Upper lobe of right lung (tissue), 1 donor: Measurements from ENCODE around the gene HIGD1A. TPM values are rescaled to one million over a fixed set of nuclear protein-coding genes. Genes with fewer than 3 reads are reported as not detected.

ENCODE experiments used
- ATAC-seq: fragments of 200-7000 bp; cut with Tn5 transposase; one replicate; pipeline ENCODE4 v1.9.1; 2020; ENCODE audit warnings: mild to moderate bottlenecking, moderate library complexity
- DNase-seq: peaks from one replicate; pipeline ENCODE4 v3.0.0-alpha.2; 2020
- H3K27ac ChIP-seq: fragments of 200-600 bp; one replicate; pipeline ENCODE4 v1.8.0; 2022
- H3K27me3 ChIP-seq: fragments of 200-600 bp; one replicate; pipeline ENCODE4 v1.8.0; 2022; ENCODE audit warnings: mild to moderate bottlenecking
- H3K36me3 ChIP-seq: fragments of 200-600 bp; one replicate; pipeline ENCODE4 v1.8.0; 2022
- H3K4me1 ChIP-seq: fragments of 200-600 bp; one replicate; pipeline ENCODE4 v1.8.0; 2022
- H3K4me3 ChIP-seq: fragments of 200-600 bp; one replicate; pipeline ENCODE4 v1.8.0; 2022; ENCODE audit warnings: mild to moderate bottlenecking
- H3K9me3 ChIP-seq: fragments of 200-600 bp; one replicate; pipeline ENCODE4 v1.8.0; 2022
- intact Hi-C: fragments of 100-400 bp; cut with DNase I; formaldehyde crosslinking; loops from one replicate; pipeline ENCODE4 v1.11.0; 2022
- total RNA-seq: library from RNA; stranded (reverse); fragmentation: NEBNext Ultra II Directional; extraction: Animal tissue kit (Norgen Biotek cat#: 25700); gene quantifications from one replicate; pipeline ENCODE4 v1.2.1, GENCODE V29; 2021
- TF ChIP-seq, protein P1 (sequence below): fragments of 200-600 bp; IDR thresholded peaks from one replicate; pipeline ENCODE4 v1.8.0; 2022; ENCODE audit warnings: antibody characterized with exemption
- donor health status: DM: no; HTN: yes; CAD: no; lungs with severe emphysema.

HIGD1A gene
- total RNA-seq, 1 donor from 2014 or later, result 79.7 TPM

DNA sequence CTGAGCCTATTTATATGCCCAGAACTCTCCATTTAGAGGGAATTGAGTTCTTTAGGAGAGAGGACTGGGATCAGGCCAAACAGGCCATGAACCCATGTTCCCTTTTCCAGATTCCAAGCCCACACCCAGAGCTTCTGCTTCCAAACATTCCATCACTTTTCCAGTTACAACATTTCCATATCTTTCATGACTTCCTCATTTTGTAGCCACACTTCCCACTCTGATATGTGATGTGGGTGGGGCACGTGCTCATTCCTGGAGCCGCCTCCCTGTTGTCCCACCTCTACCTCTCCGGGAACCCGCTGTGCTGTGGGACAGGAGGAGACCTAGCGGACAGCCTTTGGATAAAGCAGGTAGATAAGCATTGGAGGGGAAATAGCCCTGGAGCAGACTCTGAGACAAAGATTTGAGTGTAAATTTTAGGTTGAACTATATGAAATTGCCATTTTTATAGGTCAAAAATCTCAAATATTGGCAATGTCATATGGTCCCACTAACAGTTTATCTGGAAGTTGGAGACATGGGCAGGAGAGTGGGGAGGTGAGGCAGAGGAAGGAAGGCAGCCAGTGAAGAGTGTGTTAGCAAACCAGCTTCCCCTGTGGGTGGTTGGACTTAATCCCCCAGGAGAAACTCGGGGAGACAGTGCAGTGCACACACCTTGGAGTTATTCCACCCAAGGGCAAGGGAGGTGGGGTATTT is 39.6 kb upstream of the HIGD1A start:
- intact Hi-C loops, result no loop called here
- H3K36me3 ChIP-seq, result no peaks in the 10 kb centered on the region
- DNase-seq (no peak), ATAC-seq (peak; percentile 9)
- peak overlapping the region; percentile 71 for H3K27ac ChIP-seq
- peaks cover 34% of the 10 kb centered on the region for H3K4me1 ChIP-seq
- H3K4me3 ChIP-seq, result no peak overlapping the region
- TF ChIP-seq, protein P1, sequence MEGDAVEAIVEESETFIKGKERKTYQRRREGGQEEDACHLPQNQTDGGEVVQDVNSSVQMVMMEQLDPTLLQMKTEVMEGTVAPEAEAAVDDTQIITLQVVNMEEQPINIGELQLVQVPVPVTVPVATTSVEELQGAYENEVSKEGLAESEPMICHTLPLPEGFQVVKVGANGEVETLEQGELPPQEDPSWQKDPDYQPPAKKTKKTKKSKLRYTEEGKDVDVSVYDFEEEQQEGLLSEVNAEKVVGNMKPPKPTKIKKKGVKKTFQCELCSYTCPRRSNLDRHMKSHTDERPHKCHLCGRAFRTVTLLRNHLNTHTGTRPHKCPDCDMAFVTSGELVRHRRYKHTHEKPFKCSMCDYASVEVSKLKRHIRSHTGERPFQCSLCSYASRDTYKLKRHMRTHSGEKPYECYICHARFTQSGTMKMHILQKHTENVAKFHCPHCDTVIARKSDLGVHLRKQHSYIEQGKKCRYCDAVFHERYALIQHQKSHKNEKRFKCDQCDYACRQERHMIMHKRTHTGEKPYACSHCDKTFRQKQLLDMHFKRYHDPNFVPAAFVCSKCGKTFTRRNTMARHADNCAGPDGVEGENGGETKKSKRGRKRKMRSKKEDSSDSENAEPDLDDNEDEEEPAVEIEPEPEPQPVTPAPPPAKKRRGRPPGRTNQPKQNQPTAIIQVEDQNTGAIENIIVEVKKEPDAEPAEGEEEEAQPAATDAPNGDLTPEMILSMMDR, result no peak
- no peaks in the 10 kb centered on the region for H3K9me3 ChIP-seq
- H3K27me3 ChIP-seq, result no peaks in the 10 kb centered on the region

DNA sequence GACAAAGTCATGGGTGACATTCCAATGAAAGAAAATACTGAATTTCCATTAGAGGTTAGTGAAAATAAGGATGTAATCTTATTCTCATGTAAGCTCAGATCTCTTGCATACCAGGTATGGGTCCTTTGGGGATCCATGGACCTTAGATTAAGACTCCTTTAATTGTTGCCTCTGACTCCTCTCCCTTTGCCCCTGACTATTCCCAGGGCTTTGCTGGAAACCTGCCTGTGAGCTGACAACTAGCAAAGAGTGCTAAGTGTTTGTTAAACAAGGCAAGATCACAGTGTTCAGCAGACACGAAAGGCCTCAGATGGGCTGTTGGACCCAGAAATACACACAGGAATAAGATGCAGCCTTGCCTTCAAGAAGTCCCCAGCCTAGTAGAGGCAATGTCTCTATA is 37.0 kb upstream of the HIGD1A start:
- no peaks in the 10 kb centered on the region for H3K27me3 ChIP-seq
- DNase-seq (no peak), ATAC-seq (no peak)
- H3K9me3 ChIP-seq, result no peaks in the 10 kb centered on the region
- TF ChIP-seq, protein P1, result no peak
- intact Hi-C loops, result no loop called here
- H3K4me1 ChIP-seq, result peaks cover 20% of the 10 kb centered on the region
- no peak overlapping the region for H3K27ac ChIP-seq
- H3K36me3 ChIP-seq, result no peaks in the 10 kb centered on the region
- no peak overlapping the region for H3K4me3 ChIP-seq

DNA sequence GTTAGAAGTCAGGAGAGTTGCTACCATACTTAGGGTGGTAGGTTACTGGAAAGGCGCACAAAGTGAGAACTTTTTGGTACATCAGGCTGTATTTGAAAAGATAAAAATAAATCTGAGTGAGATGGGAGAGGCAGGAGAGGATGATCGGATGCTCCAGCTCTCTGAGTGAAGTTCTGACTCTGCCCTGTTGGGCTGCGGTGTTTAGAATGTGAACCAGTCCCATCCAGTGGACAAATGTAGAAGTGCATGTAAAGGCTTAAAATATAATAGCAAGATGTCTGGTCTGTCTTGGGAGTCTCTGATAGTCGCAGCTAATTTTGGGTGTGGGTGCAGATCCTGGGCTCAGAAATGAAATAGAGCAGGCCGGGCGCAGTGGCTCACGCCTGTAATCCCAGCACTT is 35.3 kb upstream of the HIGD1A start:
- TF ChIP-seq, protein P1, result peak; percentile 67
- Histone ChIP-seq H3K4me1 (peaks cover 12% of the 10 kb centered on the region), H3K36me3 (no peaks in the 10 kb centered on the region), H3K27me3 (no peaks in the 10 kb centered on the region), H3K9me3 (no peaks in the 10 kb centered on the region), H3K27ac (no peak overlapping the region), H3K4me3 (no peak overlapping the region)
- intact Hi-C loops, result no loop called here
- peak; percentile 89 for ATAC-seq
- DNase-seq, result no peak

DNA sequence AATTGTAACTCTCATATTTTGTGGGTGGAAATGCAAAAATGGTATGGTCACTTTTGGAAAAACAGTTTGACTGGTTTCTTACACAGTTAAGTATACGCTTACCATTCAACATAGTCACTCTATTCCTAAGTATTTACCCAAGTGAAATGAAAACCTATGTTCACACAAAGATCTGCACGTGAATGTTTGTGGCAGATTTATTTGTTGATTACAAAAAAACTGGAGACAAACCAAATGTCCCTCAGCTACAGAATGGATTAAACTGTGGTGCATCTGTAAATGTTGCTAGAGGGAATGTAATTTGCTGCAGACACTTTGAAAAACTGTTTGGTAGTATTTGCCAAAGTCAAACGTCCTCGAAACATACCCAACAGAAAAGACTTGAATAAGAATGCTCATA is 34.3 kb upstream of the HIGD1A start:
- ATAC-seq (no peak), DNase-seq (no peak)
- Histone ChIP-seq H3K9me3 (no peaks in the 10 kb centered on the region), H3K4me3 (no peak overlapping the region), H3K27ac (no peak overlapping the region), H3K27me3 (no peaks in the 10 kb centered on the region), H3K4me1 (peaks cover 3% of the 10 kb centered on the region), H3K36me3 (no peaks in the 10 kb centered on the region)
- TF ChIP-seq, protein P1, result no peak
- intact Hi-C loops, result no loop called here

DNA sequence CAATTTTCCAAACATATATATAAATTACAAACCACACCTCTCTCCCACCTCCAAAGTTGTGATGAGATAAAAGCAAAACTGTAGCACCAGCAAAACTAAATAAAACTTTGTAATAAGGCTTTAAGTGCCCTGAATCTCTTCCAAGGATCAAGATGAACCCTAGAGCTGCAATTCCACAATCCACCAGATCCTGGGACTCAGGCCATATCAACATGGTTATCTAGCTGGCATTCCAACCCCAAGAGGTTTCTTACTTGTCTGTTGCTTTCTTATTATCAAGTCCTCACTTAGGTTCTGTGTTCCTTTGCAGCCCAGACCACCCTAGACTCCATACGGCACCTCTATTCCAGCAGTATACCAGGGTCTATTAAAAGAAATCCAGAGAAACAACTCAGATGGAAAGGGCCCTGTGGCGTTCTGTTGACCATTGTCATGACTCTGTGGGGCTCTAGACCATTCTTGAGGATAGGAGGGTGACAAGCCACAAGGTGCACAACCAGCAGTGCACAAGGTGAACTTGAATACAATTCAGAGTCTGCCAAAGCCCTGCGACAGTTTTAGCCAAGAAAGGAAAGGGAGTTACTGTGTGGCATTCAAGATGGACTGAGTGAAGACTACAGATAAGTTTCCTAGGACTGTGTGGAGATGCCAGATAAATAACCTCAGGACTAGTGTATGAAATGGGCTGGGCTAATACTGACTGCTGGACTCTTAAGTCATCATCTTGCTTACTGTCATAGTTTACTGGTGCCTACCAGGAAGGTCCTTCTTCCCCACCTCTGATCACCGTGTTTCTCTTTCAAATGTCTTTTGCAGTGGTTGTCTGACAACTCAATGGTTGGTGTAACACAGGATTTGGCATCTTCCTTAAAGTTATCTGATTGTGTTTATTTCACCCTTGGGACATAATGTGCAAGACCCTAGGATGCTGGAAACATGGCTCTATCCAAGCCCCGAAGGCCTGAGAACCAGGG is 32.1 kb upstream of the HIGD1A start:
- ATAC-seq, result no peak
- DNase-seq, result no peak
- Histone ChIP-seq H3K4me1 (no peaks in the 10 kb centered on the region), H3K4me3 (no peak overlapping the region), H3K36me3 (no peaks in the 10 kb centered on the region), H3K27me3 (no peaks in the 10 kb centered on the region), H3K27ac (no peak overlapping the region), H3K9me3 (no peaks in the 10 kb centered on the region)
- TF ChIP-seq, protein P1, result no peak
- intact Hi-C loops, result no loop called here
